Measurements from ENCODE around the gene SFTA2. TPM values are rescaled to one million over a fixed set of nuclear protein-coding genes. Genes with fewer than 3 reads are reported as not detected.

SFTA2 gene
- total RNA-seq, 1 donor from 2014 or later, result 9.0 TPM

DNA sequence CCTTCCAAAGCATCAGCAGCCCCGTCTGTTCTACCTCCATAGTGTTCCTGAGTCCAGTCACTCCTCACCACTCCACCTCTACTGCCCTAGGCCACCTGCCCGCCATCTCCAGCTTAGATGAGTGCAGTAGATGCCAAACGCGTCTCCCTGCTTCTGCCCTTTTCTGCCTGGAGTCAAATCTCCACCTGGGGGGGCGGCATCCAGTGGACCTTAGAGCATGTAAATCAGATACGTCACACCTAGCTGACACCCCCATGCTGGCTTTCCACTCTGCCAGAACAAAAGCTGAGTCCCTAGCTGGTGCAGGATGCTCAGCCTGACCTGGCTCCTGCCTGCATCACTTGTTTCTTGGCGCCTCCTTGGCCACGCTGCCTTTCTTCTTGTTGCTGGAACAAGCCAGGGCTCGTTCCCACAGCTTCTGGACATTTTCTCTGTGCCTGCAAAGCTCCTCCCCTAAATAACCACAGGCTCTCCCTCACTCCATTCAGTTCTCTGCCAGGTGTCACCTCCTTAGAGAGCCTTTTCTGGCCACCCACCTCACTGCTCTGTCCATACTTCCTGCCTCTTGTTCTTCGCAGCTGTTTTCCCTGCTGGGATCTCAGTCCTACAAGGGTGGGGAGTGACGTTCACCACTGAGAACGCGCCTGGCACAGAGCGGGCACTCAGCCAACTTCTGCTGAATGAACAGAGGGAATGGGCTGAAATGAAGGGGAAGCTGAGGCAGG, 41.9 kb downstream of the SFTA2 start:
- ATAC-seq, result peak; percentile 4

DNA sequence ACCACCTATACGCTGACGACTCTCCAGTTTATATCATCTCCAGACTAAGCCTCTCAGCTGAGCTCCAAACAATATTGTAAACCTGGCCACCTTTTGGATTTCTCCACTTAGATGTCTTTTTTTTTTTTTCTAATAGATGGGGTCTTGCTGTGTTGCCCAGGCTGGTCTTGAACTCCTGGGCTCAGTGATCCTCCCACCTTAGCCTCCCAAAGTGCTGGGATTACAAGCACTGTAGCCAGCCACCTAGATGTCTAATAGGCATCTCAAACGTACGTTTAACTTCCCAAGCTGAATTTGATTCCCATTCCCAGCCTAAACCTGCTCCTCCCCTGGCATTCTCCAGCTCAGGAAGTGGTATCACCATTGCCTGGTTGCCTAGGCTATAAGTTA, 42.5 kb downstream of the SFTA2 start:
- no peak for ATAC-seq

DNA sequence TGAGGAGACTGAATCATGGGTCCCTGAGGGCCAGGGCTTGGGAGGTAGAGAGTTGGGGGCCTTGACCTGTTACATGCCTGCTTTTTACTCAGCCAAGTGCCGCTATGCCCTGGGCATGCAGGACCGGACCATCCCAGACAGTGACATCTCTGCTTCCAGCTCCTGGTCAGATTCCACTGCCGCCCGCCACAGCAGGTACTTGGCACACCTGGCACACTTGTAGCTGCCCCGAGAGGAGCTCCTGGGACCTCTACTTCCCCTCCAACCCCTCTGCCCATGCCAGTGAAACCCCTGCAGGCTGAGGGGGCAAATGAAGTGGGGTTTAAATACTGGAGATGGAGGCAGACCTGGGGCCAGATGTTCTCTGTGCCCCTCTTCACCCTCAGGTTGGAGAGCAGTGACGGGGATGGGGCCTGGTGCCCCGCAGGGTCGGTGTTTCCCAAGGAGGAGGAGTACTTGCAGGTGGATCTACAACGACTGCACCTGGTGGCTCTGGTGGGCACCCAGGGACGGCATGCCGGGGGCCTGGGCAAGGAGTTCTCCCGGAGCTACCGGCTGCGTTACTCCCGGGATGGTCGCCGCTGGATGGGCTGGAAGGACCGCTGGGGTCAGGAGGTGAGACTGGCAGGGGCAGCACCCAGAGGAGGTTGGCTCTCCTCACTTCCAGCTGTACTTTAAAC, 43.0 kb downstream of the SFTA2 start:
- ATAC-seq, result no peak

DNA sequence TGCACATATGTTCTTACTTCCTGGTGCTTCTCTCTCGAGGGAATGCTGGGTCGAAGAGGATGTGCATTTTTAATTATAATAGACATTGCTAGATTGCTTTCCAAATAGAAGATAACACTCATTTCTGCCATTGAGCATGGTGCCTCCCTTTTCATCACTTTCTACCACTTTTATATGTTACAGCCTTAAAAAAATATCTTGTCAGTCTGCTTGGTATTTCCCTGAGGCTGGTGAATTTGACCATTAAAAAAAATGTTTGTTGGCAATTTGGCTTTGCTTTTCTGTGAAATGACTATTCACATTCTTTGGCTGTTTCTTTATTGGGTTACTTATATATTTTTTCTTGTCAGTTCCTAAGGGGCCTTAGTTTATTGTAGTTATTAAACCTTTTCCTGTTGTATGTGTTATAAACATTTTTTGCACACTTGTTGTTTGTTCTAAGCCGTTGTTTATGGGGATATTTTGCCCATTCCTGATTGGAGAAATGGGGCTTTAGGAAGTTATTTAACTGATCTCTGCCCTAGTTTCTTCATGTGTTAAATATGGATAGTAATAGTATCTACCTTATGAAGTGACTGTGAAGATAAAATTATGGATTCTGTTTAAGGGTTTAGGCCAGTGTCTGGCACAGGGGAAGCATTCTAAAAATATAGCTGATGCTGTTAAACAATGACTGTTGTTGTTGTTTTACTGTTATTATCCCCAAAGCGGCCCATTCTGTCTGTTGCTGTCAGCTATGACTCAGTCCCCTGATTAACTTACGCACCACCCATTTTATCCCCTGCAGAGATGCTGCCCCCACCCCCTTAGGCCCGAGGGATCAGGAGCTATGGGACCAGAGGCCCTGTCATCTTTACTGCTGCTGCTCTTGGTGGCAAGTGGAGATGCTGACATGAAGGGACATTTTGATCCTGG, 43.8 kb downstream of the SFTA2 start:
- ATAC-seq, result no peak

DNA sequence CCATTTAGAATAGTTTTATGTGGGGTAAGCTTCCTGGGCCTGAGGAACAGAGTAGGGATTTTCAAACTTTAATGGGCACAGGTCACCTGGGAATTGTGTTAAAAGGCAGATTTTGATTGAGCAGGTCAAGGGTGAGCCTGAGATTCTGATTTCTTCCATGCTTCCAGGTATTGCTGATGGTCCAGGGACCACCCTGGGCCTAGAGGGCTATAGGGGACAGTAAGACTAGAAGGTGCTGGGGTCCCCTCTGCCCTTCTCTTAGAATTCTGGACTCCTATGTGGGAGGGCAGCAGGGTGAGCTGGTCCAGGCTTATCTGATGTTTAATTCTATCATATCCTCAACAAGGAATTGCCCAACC, 45.1 kb downstream of the SFTA2 start:
- ATAC-seq, result no peak

DNA sequence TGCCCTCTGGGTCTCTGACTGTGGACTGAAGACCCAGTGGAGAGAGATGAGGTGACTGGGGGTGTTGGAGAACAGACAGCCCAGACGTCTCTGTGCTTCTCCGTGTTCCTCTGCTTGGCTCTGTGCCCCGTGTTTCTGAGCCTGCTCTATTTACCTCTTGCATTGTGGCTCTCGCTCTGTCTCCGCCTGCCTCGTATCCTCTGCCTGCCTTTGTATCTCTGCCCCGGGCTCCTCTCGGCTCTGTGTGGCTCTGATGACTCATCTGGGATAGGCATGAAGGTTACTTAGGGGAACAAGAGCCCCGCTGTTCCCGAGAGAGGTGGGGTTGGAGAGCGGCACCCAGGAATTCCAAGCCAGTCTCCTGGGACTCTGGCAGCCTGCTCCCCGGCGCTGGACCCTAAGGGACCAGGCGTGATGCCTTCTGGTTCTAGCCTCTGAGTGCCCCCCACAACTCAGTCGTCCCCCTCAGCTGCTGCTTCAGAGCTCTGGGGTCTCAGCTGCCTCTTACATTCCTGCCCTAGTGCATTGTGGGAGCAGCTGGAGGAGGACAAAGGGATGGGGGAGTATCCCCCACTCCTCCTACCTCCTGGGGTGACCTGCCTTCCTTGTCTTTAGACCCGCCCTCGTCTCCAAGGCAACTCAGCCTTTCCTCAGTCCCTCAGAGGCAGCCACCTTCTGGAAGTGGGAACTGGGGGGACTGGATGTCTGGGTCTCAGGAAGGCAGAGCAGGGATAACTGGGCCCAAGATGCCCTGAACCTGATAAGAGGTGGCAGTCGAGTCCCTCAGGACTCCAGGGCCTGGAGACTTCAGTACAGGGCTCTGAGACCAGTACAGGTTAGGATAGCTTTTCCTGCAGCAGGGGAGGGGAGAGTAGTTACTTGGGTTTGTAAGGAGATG, 45.7 kb downstream of the SFTA2 start:
- ATAC-seq, result peak; percentile 64

DNA sequence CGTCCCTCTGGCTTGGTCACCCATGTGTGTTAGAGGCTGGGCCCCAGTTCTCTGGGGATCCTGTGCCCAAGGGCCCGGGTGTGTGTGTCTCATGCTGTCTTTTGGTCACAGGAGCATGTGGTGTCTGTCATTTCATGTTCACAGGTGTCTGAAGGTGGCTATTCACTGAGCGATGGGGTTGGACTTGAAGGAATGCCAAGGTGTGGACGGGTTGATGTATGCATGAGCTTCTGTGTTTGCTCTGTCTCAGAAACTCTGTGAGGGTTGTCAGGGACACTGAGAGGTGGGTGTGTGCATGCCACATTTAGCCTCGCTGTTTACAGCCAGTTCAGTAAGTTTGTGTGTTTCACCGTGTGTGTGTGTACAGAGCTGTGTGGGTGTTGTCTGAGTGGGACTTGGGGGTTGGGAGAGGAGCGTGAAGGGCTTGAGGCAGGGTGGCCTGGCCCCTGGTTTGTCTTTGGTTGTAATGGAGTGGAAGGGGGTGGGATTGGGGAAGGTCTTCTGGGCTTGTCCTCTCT, 46.4 kb downstream of the SFTA2 start:
- ATAC-seq, result peak; percentile 51

DNA sequence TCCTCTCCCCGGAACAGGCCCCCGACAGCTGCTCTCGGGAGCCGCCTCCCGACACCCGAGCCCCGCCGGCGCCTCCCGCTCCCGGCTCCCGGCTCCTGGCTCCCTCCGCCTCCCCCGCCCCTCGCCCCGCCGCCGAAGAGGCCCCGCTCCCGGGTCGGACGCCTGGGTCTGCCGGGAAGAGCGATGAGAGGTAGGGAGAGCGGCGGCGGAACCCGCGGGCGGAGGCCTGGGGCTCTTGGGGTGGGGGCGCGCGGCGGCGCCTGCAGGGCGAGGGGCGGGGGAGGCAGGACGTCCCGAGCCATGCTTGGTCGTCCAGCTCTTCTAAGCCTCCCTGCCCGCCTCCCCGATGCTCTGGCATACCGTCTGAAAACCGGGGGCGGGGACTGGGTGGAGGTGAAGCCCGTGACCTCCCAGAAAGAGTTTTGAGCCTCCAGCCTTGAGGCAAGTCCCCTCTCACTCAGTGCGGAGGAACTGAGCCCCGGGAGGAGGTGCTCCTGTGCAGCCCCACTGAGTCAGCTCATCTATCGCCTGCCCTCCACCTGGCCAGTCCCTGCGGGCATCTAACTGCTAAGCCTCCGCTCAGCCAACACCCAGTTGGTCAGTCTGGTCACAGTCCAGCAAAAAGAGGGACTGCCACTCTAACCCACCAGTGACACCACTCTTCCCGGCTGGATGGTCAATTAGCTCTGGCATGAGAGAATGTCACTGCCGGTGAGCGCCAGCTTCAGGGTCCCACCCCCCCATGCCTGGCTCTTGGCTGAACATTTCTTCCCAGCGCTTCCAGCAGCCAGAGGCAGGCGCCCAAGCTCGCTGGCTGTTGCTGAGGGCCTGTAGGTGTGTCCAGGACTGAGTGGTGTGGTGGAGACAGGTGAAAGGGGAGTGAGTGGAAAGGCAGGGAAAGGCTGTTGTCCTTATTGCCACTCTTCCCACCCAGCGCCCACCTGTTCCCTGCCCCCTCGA, 47.2 kb downstream of the SFTA2 start:
- peak; percentile 11 for ATAC-seq

DNA sequence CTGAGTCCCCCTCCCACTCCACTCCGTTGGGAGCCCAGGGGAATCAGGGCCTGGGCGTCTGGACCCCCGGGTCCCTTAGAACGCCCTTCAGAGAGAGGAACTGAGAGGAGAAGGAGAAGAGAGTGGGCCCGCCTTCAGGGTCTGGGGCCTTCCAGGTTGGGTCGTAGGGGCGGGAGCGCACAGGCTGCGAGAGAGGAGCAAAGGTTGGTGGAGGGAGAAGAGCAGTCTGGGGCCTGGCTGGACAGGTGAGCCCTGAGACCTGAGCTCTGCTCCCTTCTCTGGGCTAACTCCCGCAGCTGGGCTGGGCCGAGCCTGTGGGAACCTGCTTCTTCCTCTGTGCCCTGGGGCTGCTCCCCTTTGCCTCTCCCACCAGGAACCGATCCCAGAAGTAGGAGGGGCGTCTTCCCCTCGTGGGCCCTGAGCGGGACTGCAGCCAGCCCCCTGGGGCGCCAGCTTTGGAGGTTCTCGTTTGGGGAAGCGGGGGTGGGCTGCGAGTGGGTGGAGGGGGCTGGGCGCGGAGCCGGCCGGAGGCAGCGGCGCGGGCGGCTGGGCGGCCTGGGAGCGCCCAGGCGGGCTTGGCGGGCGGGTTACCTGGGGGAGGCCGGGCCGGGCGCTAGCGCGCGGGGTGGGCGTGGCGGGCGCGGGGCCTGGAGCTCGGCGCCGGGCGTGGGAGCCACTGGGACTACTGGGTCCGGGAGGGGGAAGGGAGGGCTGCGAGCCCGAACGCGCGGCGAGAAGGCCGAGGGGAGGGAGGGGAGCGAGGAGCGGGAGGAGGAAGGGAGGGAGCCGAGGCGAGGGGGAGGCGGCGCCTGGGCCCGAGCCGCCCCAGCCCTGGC, 48.1 kb downstream of the SFTA2 start, which contains the start of gene DDR1:
TSS of gene DDR1 (plus strand) at position 835 of the 836 bp plus-strand sequence. CDS start 4,211 bp downstream, outside the sequence.
- ATAC-seq, result peak; percentile 62

DNA sequence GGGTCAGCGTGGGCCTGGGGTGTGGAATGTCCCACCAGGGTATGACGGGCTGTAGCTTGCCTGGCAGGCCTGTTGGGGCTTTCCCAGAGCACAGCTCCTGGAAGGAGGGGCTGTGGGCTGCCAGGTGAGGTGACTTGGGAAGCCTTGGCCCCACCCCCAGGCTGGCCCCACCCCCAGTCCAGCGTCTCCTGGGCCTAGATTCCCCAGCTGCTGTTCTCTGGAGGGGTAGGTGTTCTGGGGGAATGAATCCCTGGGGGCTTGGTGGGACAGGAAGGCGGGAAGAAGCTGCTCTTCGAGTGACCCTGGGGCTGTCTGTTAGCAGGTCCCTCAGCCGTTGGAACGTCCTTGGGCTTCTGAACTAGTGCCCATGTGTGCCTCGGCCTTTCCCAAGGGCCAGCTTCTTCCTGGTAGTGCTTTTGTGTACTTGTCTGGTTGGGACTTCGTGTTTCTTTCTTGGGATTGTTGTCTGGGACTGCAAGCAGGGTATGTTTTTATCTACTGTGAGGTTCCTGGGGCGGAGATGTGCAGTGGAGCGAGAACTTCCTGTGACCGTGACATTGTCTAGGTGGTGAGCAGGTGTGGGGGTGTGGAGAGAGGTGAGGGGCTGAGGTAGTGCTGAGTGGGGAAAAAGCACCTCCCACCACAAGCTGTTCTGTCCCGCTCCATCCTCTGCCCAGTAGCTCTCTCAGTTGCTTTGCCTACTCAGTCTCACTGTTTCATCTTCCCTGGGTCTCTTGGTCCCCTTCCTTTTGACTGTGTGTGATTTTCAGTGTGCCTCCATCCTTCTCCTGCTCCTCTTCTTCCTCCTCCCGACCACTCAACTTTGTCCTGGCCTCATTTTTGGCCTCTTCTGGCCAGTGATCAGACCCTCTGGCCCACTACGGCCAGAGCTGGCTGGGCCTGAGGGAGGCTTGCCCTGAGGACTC, 48.9 kb downstream of the SFTA2 start:
- ATAC-seq, result peak; percentile 54

DNA sequence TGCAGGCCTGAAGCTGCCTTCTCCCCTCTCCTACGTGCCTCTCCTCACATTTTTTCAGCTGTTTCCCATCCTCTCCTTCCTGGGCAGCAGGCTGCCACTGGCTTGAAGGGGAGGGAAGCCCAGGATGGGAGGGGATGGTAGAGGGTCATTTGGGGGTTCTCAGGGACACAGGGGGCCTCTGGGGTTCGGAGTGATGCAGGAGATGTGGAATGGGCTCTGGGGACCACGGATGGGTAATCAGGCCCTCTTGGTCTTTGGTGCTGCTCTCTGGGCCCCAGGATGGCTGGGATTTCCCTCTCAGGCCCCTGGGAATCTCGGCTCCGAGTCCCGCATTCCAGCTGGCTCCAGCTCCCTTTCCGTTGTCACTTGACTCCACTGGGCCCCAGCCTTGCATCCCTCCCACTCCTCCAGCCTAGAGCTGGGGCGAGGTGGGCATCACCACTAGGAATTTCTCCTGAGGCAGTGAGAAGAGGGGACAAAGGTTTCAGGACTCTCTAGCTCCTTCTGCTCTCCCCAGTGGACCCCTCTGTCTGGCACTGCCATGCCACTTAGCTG, 49.7 kb downstream of the SFTA2 start:
- ATAC-seq, result no peak

DNA sequence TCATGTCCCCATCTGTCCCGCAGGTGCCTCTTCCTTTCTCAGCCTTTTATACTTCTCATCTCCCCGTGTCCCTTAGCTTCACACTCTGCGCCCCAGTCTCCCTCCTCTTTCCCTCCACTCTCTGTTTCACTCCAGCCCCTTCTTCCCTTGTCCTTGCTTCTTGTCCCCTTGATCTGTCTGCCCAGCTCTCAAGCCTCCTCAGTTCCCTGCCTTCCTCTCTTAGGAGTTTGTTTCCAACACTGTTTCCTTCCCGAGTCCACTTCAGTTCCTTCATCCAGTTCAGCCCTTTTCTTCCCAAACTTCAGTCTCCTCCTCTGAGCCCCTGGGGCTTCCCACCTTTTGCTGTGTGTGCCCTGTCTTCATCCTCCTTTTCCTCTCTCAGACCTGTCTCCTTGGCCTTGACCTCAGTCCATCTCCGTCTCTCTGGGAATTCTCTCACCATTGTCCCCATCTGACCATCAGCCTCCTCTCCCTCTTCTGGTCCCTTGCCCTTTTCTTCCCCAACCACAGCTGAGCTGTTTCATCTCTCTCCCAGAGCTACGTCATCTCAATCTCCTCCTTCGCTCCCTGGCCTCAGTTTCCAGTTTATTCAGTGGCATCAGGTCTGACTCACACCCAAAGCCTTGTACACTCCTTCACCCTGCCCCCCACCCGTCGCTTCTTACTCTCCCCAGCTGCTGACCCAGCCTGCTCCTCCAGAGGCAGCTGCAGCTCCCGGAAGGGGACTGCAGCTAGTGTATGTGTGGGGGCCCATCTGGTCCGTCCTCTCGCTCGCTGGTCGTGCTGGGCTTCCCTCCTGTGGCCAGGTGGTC, 50.4 kb downstream of the SFTA2 start:
- no peak for ATAC-seq

Other genes starting within 250 kb of the SFTA2 start
- gene PPP1R18, start 245.5 kb downstream of the SFTA2 start, total RNA-seq, result 22.9 TPM
- gene NRM, start 241.2 kb downstream of the SFTA2 start, total RNA-seq, result 12.7 TPM
- gene MDC1, start 214.9 kb downstream of the SFTA2 start, total RNA-seq, result 15.7 TPM
- 327 TPM for gene TUBB, start 211.8 kb downstream of the SFTA2 start, total RNA-seq
- gene FLOT1, start 189.5 kb downstream of the SFTA2 start, total RNA-seq, result 75.0 TPM
- gene IER3, start 187.6 kb downstream of the SFTA2 start, total RNA-seq, result 74.3 TPM
- gene DDR1, start 47.7 kb downstream of the SFTA2 start, total RNA-seq, result 220 TPM
- 23.9 TPM for gene GTF2H4, start 24.0 kb downstream of the SFTA2 start, total RNA-seq
- 26.3 TPM for gene VARS2, start 17.9 kb downstream of the SFTA2 start, total RNA-seq
- 1.00 TPM for gene MUCL3, start 8.8 kb upstream of the SFTA2 start, total RNA-seq
- 721 TPM for gene MUC21, start 51.5 kb upstream of the SFTA2 start, total RNA-seq
- gene MUC22, start 78.3 kb upstream of the SFTA2 start, total RNA-seq, result 0.88 TPM
- gene C6orf15, start 180.4 kb upstream of the SFTA2 start, total RNA-seq, result not detected
- 0.20 TPM for gene PSORS1C1, start 182.6 kb upstream of the SFTA2 start, total RNA-seq
- gene CDSN, start 188.3 kb upstream of the SFTA2 start, total RNA-seq, result 0.08 TPM
- gene PSORS1C2, start 206.9 kb upstream of the SFTA2 start, total RNA-seq, result 0.40 TPM
- 11.1 TPM for gene CCHCR1, start 225.6 kb upstream of the SFTA2 start, total RNA-seq
- 14.8 TPM for gene TCF19, start 226.4 kb upstream of the SFTA2 start, total RNA-seq
- gene POU5F1, start 238.5 kb upstream of the SFTA2 start, total RNA-seq, result 0.40 TPM

All from esophagus mucosa (tissue), 1 donor.